HepG2 (cell line): ENCODE results near the gene ANAPC16. TPM values are rescaled to one million over a fixed set of nuclear protein-coding genes. Genes with fewer than 3 reads are reported as not detected.

Experiments
- ESRRA ChIP-seq: sonication (generic); formaldehyde crosslinking; IDR thresholded peaks from 2 replicates; pipeline ENCODE4 v1.5.1; 2020; ENCODE audit warnings: mild to moderate bottlenecking, low read depth, missing genetic modification reagents
- NAIF1 ChIP-seq: sonication (generic); formaldehyde crosslinking; IDR thresholded peaks from 2 replicates; pipeline ENCODE4 v1.5.0; 2020; ENCODE audit warnings: mild to moderate bottlenecking, missing genetic modification reagents, borderline replicate concordance
- SP5 ChIP-seq: IDR thresholded peaks from 2 replicates; pipeline ENCODE4 v1.6.1; 2016; ENCODE audit warnings: low read depth, borderline replicate concordance
- ZBTB7B ChIP-seq: sonication (generic); formaldehyde crosslinking; IDR thresholded peaks from 2 replicates; pipeline ENCODE4 v1.4.0; 2020; ENCODE audit warnings: missing genetic modification reagents
- ZMYM3 ChIP-seq: sonication (generic); formaldehyde crosslinking; IDR thresholded peaks from 2 replicates; pipeline ENCODE4 v1.5.1; 2020; ENCODE audit warnings: mild to moderate bottlenecking, missing genetic modification reagents
- ZNF605 ChIP-seq: sonication (generic); formaldehyde crosslinking; IDR thresholded peaks from 2 replicates; pipeline ENCODE4 v1.8.0; 2022; ENCODE audit warnings: mild to moderate bottlenecking, missing genetic modification reagents
- polyA plus RNA-seq, 8 experiments: library from polyadenylated mRNA; depleted of rRNA in 3 of 8; stranded (reverse) in 7 of 8; unstranded in 1 of 8; fragments of >200 nt; fragmentation: Illumina TruSeq in 4 of 8; extraction: Trizol in 4 of 8; gene quantifications; 2 replicates each; pipeline versions ENCODE4 v1.2.1 to v1.2.3, GENCODE V29; 2011 to 2016; ENCODE audit warnings: low read depth in 4 of 8, missing spikeins in 1 of 8, mixed read lengths in 1 of 8; ENCODE audit not compliant: insufficient read depth in 1 of 8
- total RNA-seq, 5 experiments: library from RNA; depleted of rRNA; stranded (reverse); fragments of >200 nt; fragmentation: Illumina TruSeq; extraction: Trizol; gene quantifications; 2 replicates each; pipeline ENCODE4 v1.2.3, GENCODE V29; 2016; ENCODE audit warnings: low read depth in 1 of 5
- TF ChIP-seq, protein P1 (sequence below): sonication (generic); formaldehyde crosslinking; IDR thresholded peaks from 2 replicates; pipeline ENCODE4 v1.5.0; 2020; ENCODE audit warnings: mild to moderate bottlenecking, missing genetic modification reagents, moderate library complexity
- TF ChIP-seq, protein P2 (sequence below): sonication (generic); formaldehyde crosslinking; IDR thresholded peaks from 2 replicates; pipeline ENCODE4; 2020; ENCODE audit warnings: missing genetic modification reagents, mild to moderate bottlenecking, borderline replicate concordance
- TF ChIP-seq, protein P3 (sequence below): sonication (generic); formaldehyde crosslinking; IDR thresholded peaks from 2 replicates; pipeline ENCODE4 v1.5.1; 2020; ENCODE audit warnings: missing genetic modification reagents, mild to moderate bottlenecking, borderline replicate concordance
- TF ChIP-seq, protein P4 (sequence below): sonication (generic); formaldehyde crosslinking; IDR thresholded peaks from 2 replicates; pipeline ENCODE4 v1.8.0; 2022; ENCODE audit warnings: missing genetic modification reagents, mild to moderate bottlenecking, inconsistent platforms, borderline replicate concordance
- TF ChIP-seq, protein P5 (sequence below): sonication (generic); formaldehyde crosslinking; IDR thresholded peaks from 2 replicates; pipeline ENCODE4 v1.4.0; 2020; ENCODE audit warnings: mild to moderate bottlenecking, missing genetic modification reagents

Gene ANAPC16
- total and polyA plus RNA-seq, 2 of the 13 experiments (the other 11 are each of a cell fraction or from before 2014, with no cell fraction given), result 74.8 to 89.4 TPM

DNA sequence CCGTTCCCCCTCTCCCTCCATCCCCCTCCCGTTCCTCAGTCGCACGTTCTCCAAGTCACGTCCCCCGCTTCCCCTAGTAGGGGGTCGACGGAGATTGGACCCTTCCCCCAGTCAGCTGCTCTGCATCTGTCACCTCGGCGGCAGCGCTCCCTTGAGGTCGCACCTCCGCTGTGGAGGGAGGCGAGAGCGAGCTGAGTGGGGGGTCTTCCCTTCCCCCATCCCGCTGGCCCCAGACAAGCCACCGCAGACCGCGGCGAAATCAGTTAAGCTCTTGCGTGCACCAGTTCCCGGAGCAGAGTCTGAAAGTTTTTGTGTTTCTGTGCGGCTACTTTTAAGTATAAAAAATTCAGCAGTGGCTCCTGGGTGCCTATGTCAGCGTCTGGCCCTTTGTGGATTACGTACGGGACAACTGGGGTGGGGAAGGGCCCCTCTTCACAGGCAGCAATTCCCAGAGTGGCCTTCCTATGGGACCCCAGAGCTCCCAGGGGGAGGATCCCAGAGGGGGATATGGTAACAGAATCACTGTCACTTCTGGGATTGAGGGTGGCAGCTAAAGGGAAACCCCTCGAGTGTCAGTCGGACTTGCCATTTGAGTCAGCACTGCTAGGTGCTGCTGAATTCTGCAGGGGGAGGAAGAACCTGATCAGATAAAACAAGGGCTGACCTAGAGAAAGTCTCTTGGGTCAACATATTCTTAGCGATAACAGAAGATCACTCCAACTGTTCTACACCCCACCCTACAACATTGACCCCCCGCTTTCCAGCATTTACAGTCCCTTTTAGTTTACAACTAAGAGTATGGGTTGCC lies 45.4 kb downstream of the ANAPC16 start (continued):
- TF ChIP-seq, protein P1, sequence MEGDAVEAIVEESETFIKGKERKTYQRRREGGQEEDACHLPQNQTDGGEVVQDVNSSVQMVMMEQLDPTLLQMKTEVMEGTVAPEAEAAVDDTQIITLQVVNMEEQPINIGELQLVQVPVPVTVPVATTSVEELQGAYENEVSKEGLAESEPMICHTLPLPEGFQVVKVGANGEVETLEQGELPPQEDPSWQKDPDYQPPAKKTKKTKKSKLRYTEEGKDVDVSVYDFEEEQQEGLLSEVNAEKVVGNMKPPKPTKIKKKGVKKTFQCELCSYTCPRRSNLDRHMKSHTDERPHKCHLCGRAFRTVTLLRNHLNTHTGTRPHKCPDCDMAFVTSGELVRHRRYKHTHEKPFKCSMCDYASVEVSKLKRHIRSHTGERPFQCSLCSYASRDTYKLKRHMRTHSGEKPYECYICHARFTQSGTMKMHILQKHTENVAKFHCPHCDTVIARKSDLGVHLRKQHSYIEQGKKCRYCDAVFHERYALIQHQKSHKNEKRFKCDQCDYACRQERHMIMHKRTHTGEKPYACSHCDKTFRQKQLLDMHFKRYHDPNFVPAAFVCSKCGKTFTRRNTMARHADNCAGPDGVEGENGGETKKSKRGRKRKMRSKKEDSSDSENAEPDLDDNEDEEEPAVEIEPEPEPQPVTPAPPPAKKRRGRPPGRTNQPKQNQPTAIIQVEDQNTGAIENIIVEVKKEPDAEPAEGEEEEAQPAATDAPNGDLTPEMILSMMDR (CRISPR knock-in tag), result peak; percentile 85
- TF ChIP-seq ZBTB7B (CRISPR knock-in tag) (peak; percentile 87), ZMYM3 (CRISPR knock-in tag) (peak; percentile 45), NAIF1 (CRISPR knock-in tag) (peak; percentile 86; the same call in 1 of the 2 replicates), ESRRA (CRISPR knock-in tag) (0 out of 2 replicates have a peak, but pooled peaks have one; percentile 27), ZNF605 (CRISPR knock-in tag) (peak; percentile 48; the same call in 1 of the 2 replicates), SP5 (CRISPR knock-in tag) (0 out of 2 replicates have a peak, but pooled peaks have one; percentile 3)
- TF ChIP-seq, protein P2, sequence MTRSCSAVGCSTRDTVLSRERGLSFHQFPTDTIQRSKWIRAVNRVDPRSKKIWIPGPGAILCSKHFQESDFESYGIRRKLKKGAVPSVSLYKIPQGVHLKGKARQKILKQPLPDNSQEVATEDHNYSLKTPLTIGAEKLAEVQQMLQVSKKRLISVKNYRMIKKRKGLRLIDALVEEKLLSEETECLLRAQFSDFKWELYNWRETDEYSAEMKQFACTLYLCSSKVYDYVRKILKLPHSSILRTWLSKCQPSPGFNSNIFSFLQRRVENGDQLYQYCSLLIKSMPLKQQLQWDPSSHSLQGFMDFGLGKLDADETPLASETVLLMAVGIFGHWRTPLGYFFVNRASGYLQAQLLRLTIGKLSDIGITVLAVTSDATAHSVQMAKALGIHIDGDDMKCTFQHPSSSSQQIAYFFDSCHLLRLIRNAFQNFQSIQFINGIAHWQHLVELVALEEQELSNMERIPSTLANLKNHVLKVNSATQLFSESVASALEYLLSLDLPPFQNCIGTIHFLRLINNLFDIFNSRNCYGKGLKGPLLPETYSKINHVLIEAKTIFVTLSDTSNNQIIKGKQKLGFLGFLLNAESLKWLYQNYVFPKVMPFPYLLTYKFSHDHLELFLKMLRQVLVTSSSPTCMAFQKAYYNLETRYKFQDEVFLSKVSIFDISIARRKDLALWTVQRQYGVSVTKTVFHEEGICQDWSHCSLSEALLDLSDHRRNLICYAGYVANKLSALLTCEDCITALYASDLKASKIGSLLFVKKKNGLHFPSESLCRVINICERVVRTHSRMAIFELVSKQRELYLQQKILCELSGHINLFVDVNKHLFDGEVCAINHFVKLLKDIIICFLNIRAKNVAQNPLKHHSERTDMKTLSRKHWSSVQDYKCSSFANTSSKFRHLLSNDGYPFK, result peak; percentile 65; the same call in 1 of the 2 replicates
- TF ChIP-seq, protein P3, sequence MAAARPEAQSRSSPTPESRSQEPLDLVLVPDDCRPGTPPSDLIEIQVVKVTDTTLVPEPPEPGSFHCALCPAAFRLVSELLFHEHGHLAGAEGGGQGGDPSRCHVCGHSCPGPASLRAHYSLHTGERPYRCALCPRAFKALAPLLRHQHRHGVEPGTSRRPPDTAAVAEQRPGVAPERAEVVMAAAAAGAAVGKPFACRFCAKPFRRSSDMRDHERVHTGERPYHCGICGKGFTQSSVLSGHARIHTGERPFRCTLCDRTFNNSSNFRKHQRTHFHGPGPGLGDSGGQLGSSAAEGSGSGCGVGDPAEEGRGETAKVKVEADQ (CRISPR knock-in tag), result no peak
- TF ChIP-seq, protein P4, sequence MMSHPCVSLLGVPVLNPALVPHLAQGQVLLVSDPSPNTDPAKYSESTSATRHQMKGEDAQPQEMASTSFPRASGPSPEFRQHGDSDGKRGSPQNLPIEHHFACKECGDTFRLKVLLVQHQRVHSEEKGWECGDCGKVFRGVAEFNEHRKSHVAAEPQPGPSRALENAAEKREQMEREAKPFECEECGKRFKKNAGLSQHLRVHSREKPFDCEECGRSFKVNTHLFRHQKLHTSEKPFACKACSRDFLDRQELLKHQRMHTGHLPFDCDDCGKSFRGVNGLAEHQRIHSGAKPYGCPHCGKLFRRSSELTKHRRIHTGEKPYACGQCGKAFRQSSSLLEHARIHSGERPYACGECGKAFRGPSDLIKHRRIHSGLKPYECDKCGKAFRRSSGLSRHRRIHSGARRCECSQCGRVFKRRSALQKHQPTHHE (CRISPR knock-in tag), result 0 out of 2 replicates have a peak, but pooled peaks have one; percentile 33
- TF ChIP-seq, protein P5, sequence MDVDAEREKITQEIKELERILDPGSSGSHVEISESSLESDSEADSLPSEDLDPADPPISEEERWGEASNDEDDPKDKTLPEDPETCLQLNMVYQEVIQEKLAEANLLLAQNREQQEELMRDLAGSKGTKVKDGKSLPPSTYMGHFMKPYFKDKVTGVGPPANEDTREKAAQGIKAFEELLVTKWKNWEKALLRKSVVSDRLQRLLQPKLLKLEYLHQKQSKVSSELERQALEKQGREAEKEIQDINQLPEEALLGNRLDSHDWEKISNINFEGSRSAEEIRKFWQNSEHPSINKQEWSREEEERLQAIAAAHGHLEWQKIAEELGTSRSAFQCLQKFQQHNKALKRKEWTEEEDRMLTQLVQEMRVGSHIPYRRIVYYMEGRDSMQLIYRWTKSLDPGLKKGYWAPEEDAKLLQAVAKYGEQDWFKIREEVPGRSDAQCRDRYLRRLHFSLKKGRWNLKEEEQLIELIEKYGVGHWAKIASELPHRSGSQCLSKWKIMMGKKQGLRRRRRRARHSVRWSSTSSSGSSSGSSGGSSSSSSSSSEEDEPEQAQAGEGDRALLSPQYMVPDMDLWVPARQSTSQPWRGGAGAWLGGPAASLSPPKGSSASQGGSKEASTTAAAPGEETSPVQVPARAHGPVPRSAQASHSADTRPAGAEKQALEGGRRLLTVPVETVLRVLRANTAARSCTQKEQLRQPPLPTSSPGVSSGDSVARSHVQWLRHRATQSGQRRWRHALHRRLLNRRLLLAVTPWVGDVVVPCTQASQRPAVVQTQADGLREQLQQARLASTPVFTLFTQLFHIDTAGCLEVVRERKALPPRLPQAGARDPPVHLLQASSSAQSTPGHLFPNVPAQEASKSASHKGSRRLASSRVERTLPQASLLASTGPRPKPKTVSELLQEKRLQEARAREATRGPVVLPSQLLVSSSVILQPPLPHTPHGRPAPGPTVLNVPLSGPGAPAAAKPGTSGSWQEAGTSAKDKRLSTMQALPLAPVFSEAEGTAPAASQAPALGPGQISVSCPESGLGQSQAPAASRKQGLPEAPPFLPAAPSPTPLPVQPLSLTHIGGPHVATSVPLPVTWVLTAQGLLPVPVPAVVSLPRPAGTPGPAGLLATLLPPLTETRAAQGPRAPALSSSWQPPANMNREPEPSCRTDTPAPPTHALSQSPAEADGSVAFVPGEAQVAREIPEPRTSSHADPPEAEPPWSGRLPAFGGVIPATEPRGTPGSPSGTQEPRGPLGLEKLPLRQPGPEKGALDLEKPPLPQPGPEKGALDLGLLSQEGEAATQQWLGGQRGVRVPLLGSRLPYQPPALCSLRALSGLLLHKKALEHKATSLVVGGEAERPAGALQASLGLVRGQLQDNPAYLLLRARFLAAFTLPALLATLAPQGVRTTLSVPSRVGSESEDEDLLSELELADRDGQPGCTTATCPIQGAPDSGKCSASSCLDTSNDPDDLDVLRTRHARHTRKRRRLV (CRISPR knock-in tag), result no peak
